Mesendoderm (in vitro differentiated cells): ENCODE data around the gene BNIP2.
A peak's percentile ranks its signal among the peaks of the same experiment; 100 is the strongest.

Experiments used
- DNase-seq: peaks from one replicate; pipeline ENCODE4 v3.0.0; 2013
- H2AK5ac ChIP-seq: 2 replicates; pipeline ENCODE4 v1.6.1; 2013; ENCODE audit warnings: low read length, inconsistent platforms
- H2BK120ac ChIP-seq: 2 replicates; pipeline ENCODE4 v1.6.1; 2013; ENCODE audit warnings: low read depth, mild to moderate bottlenecking, low read length, moderate library complexity, mixed read lengths
- H2BK15ac ChIP-seq: replicated peaks from 2 replicates; pipeline ENCODE4 v1.6.1; 2013; ENCODE audit warnings: low read depth, mild to moderate bottlenecking, moderate library complexity
- H2BK5ac ChIP-seq: 2 replicates; pipeline ENCODE4 v1.6.1; 2013; ENCODE audit warnings: low read length, inconsistent platforms
- H3K18ac ChIP-seq: 2 replicates; pipeline ENCODE4 v1.6.1; 2013; ENCODE audit warnings: mild to moderate bottlenecking, low read length, mixed read lengths
- H3K23ac ChIP-seq: one replicate; pipeline ENCODE4 v1.6.1; 2013; ENCODE audit warnings: low read length
- H3K27ac ChIP-seq: 2 replicates; pipeline ENCODE4 v1.5.1; 2013; ENCODE audit warnings: low read depth, mild to moderate bottlenecking, inconsistent platforms, low read length, moderate library complexity
- H3K27me3 ChIP-seq: 2 replicates; pipeline ENCODE4 v1.6.1; 2013; ENCODE audit warnings: low read length, control low read depth, mild to moderate bottlenecking, inconsistent platforms; ENCODE audit not compliant: insufficient read depth, poor library complexity
- H3K36me3 ChIP-seq: 2 replicates; pipeline ENCODE4 v1.6.1; 2013; ENCODE audit warnings: low read length, inconsistent platforms; ENCODE audit not compliant: control insufficient read depth, insufficient read depth
- H3K4ac ChIP-seq: one replicate; pipeline ENCODE4 v1.6.1; 2013; ENCODE audit warnings: low read depth, mild to moderate bottlenecking, low read length, moderate library complexity
- H3K4me1 ChIP-seq: 2 replicates; pipeline ENCODE4 v1.6.1; 2013; ENCODE audit warnings: low read depth, low read length, inconsistent platforms; ENCODE audit not compliant: control insufficient read depth
- H3K4me2 ChIP-seq: 2 replicates; pipeline ENCODE4 v1.6.1; 2013; ENCODE audit warnings: low read length
- H3K4me3 ChIP-seq: 2 replicates; pipeline ENCODE4 v1.5.1; 2013; ENCODE audit warnings: mild to moderate bottlenecking, low read length
- H3K56ac ChIP-seq: one replicate; pipeline ENCODE4 v1.6.1; 2013; ENCODE audit warnings: low read length
- H3K79me1 ChIP-seq: 2 replicates; pipeline ENCODE4 v1.6.1; 2013; ENCODE audit warnings: low read length, inconsistent platforms
- H3K79me2 ChIP-seq: 2 replicates; pipeline ENCODE4 v1.6.1; 2013; ENCODE audit warnings: mild to moderate bottlenecking, low read length; ENCODE audit not compliant: control insufficient read depth, insufficient read depth
- H3K9ac ChIP-seq: 2 replicates; pipeline ENCODE4 v1.6.1; 2013; ENCODE audit warnings: low read length, inconsistent platforms
- H4K5ac ChIP-seq: one replicate; pipeline ENCODE4 v1.6.1; 2013; ENCODE audit warnings: low read length
- H4K8ac ChIP-seq: one replicate; pipeline ENCODE4 v1.6.1; 2013; ENCODE audit warnings: low read depth, mild to moderate bottlenecking, control low read depth, low read length, moderate library complexity
- WGBS: extraction: QIAGEN DNeasy Blood & Tissue Kit; methylation state at CpG from one replicate; pipeline ENCODE4 v1.1.7; 2013; ENCODE audit warnings: low lambda C conversion rate, missing lambda C conversion rate; ENCODE audit not compliant: insufficient coverage; ENCODE audit errors: extremely low coverage; 5-methylcytosine and 5-hydroxymethylcytosine counted together

The BNIP2 gene

DNA sequence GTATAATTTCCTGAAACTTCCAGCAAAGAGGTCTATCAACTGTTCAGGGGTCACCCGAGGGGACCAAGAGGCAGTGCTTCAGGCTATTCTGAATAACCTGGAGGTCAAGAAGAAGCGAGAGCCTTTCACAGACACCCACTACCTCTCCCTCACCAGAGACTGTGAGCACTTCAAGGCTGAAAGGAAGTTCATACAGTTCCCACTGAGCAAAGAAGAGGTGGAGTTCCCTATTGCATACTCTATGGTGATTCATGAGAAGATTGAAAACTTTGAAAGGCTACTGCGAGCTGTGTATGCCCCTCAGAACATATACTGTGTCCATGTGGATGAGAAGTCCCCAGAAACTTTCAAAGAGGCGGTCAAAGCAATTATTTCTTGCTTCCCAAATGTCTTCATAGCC is 70.7 kb downstream of the BNIP2 start:
- Histone ChIP-seq H3K23ac (no peak overlapping the region), H3K36me3 (no peaks in the 10 kb centered on the region), H2BK5ac (no peak overlapping the region), H3K4me3 (no peak overlapping the region), H3K18ac (no peak overlapping the region), H3K9ac (no peak overlapping the region), H2BK120ac (no peak overlapping the region), H2BK15ac (no peak overlapping the region), H4K5ac (no peak overlapping the region), H3K27ac (no peak overlapping the region), H3K4me2 (no peak overlapping the region), H2AK5ac (no peak overlapping the region), H3K4me1 (no peaks in the 10 kb centered on the region), H3K27me3 (no peaks in the 10 kb centered on the region), H3K56ac (no peak overlapping the region), H3K4ac (no peak overlapping the region), H3K79me2 (no peaks in the 10 kb centered on the region), H3K79me1 (no peaks in the 10 kb centered on the region), H4K8ac (no peak overlapping the region)
- no CpG with 5 or more reads among the region's 4 CpGs for whole genome bisulfite sequencing
- no peak for DNase-seq

DNA sequence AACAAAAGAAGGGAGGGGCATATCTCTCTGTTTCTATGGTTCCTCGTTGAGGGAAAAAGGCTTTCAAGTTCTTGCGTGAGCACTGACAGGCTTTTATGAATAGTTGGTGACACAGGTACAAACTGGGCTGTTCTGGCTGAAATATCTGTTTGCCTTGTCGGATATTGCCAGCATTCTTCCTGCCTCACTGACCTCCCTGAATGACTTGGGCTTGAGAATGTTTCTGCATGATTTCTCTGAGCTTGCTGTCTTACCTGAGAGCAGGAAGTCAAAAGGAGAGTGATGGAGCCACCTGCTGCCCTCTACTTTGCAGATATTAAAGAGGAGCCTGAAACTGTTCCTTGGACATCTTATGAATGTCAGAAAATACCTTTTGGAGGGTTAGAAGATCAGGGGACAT is 72.7 kb downstream of the BNIP2 start:
- no peak overlapping the region for H3K23ac ChIP-seq
- no peak overlapping the region for H2BK120ac ChIP-seq
- no peak overlapping the region for H3K4me3 ChIP-seq
- H3K36me3 ChIP-seq: peaks cover 1% of the 10 kb centered on the region
- H3K4me2 ChIP-seq: no peak overlapping the region
- DNase-seq: no peak
- H3K79me2 ChIP-seq: no peaks in the 10 kb centered on the region
- H2AK5ac ChIP-seq: no peak overlapping the region
- no peak overlapping the region for H3K9ac ChIP-seq
- H3K18ac ChIP-seq: no peak overlapping the region
- H3K56ac ChIP-seq: no peak overlapping the region
- H3K27ac ChIP-seq: no peak overlapping the region
- H4K5ac ChIP-seq: no peak overlapping the region
- H4K8ac ChIP-seq: no peak overlapping the region
- no peaks in the 10 kb centered on the region for H3K27me3 ChIP-seq
- no CpG with 5 or more reads among the region's 3 CpGs for WGBS
- H3K4me1 ChIP-seq: no peaks in the 10 kb centered on the region
- no peaks in the 10 kb centered on the region for H3K79me1 ChIP-seq
- H2BK5ac ChIP-seq: no peak overlapping the region
- no peak overlapping the region for H3K4ac ChIP-seq
- H2BK15ac ChIP-seq: no peak overlapping the region

DNA sequence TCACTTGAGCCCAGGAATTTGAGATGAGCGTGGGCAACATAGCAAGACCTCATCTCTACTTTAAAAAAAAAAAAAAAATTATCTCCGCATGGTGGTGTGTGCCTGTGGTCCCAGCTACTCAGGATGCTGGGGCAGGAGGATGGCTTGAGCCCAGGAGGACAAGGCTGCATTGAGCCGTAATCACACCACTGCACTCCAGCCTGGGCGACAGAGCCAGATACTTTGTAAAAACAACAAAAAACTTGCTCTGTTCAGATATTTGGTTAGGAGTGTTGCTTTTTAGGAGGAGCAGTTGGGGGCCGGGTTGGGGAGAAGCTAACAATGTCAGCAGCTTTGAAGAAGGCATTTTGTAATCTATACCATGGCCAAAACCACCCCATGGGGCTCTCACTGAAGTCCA is 73.5 kb downstream of the BNIP2 start:
- no peak overlapping the region for H3K23ac ChIP-seq
- no peak overlapping the region for H3K4me2 ChIP-seq
- no peak overlapping the region for H3K18ac ChIP-seq
- H3K9ac ChIP-seq: no peak overlapping the region
- no peak overlapping the region for H3K56ac ChIP-seq
- H2BK15ac ChIP-seq: no peak overlapping the region
- no peak for DNase-seq
- H3K79me2 ChIP-seq: no peaks in the 10 kb centered on the region
- H3K4me3 ChIP-seq: no peak overlapping the region
- H3K36me3 ChIP-seq: peaks cover 1% of the 10 kb centered on the region
- WGBS: no CpG with 5 or more reads among the region's 5 CpGs
- no peak overlapping the region for H2BK5ac ChIP-seq
- no peak overlapping the region for H4K8ac ChIP-seq
- H3K27me3 ChIP-seq: no peaks in the 10 kb centered on the region
- no peaks in the 10 kb centered on the region for H3K4me1 ChIP-seq
- no peak overlapping the region for H3K4ac ChIP-seq
- no peaks in the 10 kb centered on the region for H3K79me1 ChIP-seq
- no peak overlapping the region for H4K5ac ChIP-seq
- H3K27ac ChIP-seq: no peak overlapping the region
- no peak overlapping the region for H2AK5ac ChIP-seq
- H2BK120ac ChIP-seq: no peak overlapping the region

DNA sequence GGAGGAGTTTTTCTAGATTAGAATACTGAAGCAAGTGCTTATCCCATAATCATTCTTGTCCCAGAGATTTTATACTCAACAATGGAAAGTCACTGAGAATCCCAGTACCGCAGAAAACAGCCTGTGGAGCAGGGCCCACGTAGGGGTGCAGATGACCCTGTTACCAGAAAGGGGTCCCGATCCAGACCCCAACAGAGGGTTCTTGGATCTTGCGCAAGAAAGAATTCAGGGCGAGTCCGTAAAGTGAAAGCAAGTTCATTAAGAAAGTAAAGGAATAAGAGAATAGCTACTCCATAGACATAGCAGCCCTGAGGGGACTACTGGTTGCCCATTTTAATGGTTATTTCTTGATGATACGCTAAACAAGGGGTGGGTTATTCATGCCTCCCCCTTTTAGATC is 75.0 kb downstream of the BNIP2 start:
- no peak overlapping the region for H2AK5ac ChIP-seq
- H3K4ac ChIP-seq: no peak overlapping the region
- no peak overlapping the region for H3K23ac ChIP-seq
- WGBS: no CpG with 5 or more reads among the region's 7 CpGs
- no peak overlapping the region for H2BK5ac ChIP-seq
- no peak overlapping the region for H2BK120ac ChIP-seq
- no peak overlapping the region for H4K8ac ChIP-seq
- no peaks in the 10 kb centered on the region for H3K27me3 ChIP-seq
- H4K5ac ChIP-seq: no peak overlapping the region
- H3K18ac ChIP-seq: no peak overlapping the region
- no peaks in the 10 kb centered on the region for H3K79me2 ChIP-seq
- no peaks in the 10 kb centered on the region for H3K79me1 ChIP-seq
- H3K4me1 ChIP-seq: no peaks in the 10 kb centered on the region
- H3K56ac ChIP-seq: no peak overlapping the region
- H3K36me3 ChIP-seq: peaks cover 1% of the 10 kb centered on the region
- H3K4me2 ChIP-seq: no peak overlapping the region
- no peak overlapping the region for H3K27ac ChIP-seq
- DNase-seq: no peak
- no peak overlapping the region for H3K4me3 ChIP-seq
- H2BK15ac ChIP-seq: no peak overlapping the region
- H3K9ac ChIP-seq: no peak overlapping the region

DNA sequence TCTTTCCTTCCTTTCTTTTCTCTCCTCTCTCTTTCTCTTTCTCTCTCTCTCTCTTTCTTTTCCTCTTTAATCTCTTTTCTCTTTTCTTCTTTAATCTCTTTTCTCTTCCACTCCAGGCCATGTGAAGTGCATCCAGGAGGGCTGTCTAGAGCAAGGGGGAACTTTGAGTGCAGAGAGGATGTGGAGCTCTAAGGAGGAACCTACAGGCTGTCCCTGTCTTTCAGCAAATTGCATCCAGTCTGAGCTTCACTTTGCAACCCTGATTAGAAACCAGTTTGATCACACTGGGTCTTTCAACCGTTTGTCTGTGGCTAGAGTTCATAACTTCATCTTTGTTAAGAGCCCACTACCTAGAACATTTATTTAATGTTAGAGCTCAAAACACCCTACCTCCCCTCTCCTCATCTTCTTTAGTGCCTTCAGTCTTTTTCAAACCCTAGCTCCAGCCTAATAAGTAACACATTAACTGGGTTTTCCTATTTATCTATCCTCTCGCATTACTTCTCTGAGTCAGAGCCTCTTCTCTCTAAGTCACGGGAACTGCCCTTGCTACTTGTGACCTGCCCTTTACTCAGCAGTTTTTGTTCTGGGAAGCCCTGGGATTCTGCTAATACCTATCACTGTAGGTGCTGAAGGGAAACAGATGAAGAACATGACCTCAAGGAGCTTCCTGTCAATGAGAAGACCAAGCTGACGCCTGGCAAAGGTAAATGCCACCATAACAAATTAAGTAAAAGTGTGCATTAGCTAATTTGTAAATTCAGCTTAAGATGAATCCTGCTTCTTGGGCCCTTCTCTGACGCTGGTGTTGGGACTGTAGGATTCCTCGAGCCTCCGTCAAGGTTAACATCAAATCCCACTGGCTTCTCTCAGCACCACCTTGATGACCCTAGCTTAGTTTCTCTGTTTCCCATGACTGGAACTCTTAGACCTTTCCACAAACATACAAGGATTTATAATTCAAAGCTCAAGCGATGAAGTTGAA is 77.6 kb downstream of the BNIP2 start, which contains the start of gene GCNT3:
Gene GCNT3, plus strand, starts transcription at position 508 of the 985 bp plus-strand sequence. CDS start 6,456 bp downstream, outside the sequence.
- Histone ChIP-seq H3K4ac (no peak within 1 kb of the TSS), H3K18ac (no peak within 1 kb of the TSS), H4K5ac (no peak within 1 kb of the TSS), H3K36me3 (peaks cover 1% of the 10 kb centered on the region), H3K27me3 (no peaks in the 10 kb centered on the region), H2BK5ac (no peak within 1 kb of the TSS), H3K4me3 (no peak within 1 kb of the TSS), H3K79me1 (no peaks in the 10 kb centered on the region), H2AK5ac (no peak within 1 kb of the TSS), H3K79me2 (no peaks in the 10 kb centered on the region), H3K4me1 (no peaks in the 10 kb centered on the region), H3K9ac (no peak within 1 kb of the TSS), H3K4me2 (no peak within 1 kb of the TSS), H3K23ac (no peak within 1 kb of the TSS), H4K8ac (no peak within 1 kb of the TSS), H2BK15ac (no peak within 1 kb of the TSS), H2BK120ac (no peak within 1 kb of the TSS), H3K56ac (no peak within 1 kb of the TSS), H3K27ac (no peak within 1 kb of the TSS)
- no CpG with 5 or more reads among the region's 8 CpGs for WGBS
- peak; percentile 39 for DNase-seq
